Testis (tissue), 2 donors: ENCODE data around the gene ZNF419.

ENCODE experiments used
- POLR2A ChIP-seq: fragments of 450-650 bp; IDR thresholded peaks from one replicate; pipeline ENCODE4 v1.6.1; 2017; ENCODE audit warnings: antibody characterized with exemption, mild to moderate bottlenecking, moderate library complexity
- TF ChIP-seq, protein P1 (sequence below), 3 experiments: fragments of 450-650 bp in 2 of 3; fragments of 200-600 bp in 1 of 3; sonication (generic) in 1 of 3; IDR thresholded peaks; one replicate each; pipeline ENCODE4 v1.5.1; 2016 to 2019; ENCODE audit warnings: antibody characterized with exemption in 3 of 3, mild to moderate bottlenecking in 2 of 3, moderate library complexity in 1 of 3

DNA sequence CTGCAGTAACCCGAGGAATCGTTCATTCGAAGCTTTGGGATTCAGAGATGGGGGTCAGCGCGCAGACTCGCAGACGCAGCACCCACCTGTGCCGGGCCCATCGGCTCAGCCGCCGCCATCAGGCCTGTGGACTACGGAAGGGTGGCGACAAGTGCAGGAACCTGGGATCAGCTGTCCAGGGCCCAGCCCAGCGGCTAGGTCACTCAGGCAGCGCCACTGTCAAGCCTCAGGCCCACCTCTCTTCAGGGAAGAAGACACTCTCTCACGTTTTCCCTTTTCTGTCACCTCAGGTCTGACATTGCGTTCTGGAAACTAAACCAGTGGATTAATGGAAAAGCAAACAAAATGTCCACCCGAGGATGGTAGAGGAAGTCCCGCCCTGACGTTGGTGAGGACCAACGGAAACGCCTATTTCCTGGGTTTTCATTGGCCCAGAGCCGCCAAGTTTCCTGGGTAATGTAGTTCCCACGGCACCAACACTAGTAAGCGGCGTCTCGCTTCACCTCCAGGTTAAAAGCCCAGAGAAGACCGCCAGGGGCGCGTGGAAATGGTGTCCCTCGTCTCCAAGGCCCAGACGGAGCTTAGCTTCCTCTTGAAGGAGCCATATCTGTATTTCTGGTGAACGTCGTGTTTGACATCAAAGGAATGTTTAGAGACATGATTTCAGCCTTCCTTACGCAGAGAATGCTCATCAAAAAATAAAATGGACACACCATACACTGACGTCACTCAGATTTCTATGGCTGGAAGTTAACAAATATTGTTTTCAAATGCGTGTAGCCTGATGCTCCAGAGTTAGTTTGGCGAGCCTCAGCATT, 10.2 kb upstream of the ZNF419 start, which contains the start of gene ZNF772:
- TF ChIP-seq, protein P1, sequence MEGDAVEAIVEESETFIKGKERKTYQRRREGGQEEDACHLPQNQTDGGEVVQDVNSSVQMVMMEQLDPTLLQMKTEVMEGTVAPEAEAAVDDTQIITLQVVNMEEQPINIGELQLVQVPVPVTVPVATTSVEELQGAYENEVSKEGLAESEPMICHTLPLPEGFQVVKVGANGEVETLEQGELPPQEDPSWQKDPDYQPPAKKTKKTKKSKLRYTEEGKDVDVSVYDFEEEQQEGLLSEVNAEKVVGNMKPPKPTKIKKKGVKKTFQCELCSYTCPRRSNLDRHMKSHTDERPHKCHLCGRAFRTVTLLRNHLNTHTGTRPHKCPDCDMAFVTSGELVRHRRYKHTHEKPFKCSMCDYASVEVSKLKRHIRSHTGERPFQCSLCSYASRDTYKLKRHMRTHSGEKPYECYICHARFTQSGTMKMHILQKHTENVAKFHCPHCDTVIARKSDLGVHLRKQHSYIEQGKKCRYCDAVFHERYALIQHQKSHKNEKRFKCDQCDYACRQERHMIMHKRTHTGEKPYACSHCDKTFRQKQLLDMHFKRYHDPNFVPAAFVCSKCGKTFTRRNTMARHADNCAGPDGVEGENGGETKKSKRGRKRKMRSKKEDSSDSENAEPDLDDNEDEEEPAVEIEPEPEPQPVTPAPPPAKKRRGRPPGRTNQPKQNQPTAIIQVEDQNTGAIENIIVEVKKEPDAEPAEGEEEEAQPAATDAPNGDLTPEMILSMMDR (IDR thresholded peaks at IDR 0.05): peak; percentile 59 to 62 (median 59)
- TF ChIP-seq POLR2A: no peak
